GM12801 (cell line): ENCODE results near the gene FRRS1L.

ENCODE experiments used
- TF ChIP-seq, protein P1 (sequence below): IDR thresholded peaks from one replicate; pipeline ENCODE4 v1.5.1; 2011; ENCODE audit warnings: control low read depth; ENCODE audit not compliant: insufficient read length; ENCODE audit errors: extremely low read depth

FRRS1L gene

DNA sequence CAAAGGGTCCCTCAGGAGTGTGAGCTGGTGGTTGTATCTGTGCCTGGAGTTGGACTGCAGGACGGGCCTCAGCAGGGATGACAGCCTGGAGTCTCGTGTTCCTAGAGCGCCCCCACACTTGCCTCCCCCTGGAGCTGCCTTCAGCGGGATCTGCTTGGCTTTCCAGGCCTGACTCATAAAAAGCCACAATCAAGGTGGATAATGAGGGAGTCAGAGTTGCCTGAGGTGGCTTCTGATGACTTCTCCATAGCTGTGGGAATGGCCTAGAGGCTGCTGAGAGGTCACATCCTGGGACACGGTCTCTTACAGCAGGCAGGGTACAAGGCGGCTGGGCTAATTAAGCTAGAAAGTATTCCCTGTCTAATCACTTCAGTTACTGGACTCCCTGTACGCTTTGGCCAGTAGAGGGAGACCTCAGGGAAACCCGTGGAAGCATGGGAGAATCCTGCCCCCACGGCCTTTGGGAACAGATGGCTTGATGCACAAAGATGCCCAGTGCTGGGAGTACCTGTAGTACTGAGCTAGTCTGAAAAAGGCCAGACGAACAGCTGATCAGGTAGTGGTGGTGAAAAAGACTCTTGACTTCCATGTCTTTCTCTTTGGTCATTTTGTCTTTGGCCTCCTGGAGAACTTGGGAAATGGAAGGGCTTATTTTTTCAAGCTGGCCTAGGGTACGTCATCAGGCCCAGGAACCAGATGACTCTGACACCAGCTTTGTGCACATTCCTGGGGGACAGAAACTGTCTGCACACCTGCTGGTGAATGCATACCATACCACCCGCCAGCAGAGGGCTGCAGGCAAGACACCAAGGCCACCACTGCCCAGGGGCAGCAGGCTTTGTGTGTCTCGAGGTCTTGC is 16.1 kb upstream of the FRRS1L start:
- TF ChIP-seq, protein P1, sequence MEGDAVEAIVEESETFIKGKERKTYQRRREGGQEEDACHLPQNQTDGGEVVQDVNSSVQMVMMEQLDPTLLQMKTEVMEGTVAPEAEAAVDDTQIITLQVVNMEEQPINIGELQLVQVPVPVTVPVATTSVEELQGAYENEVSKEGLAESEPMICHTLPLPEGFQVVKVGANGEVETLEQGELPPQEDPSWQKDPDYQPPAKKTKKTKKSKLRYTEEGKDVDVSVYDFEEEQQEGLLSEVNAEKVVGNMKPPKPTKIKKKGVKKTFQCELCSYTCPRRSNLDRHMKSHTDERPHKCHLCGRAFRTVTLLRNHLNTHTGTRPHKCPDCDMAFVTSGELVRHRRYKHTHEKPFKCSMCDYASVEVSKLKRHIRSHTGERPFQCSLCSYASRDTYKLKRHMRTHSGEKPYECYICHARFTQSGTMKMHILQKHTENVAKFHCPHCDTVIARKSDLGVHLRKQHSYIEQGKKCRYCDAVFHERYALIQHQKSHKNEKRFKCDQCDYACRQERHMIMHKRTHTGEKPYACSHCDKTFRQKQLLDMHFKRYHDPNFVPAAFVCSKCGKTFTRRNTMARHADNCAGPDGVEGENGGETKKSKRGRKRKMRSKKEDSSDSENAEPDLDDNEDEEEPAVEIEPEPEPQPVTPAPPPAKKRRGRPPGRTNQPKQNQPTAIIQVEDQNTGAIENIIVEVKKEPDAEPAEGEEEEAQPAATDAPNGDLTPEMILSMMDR = no peak

- TF ChIP-seq, protein P1 = no peak
Observed at GRCh38 chr9:109182550-109182939, 15.5 kb upstream of the FRRS1L start.

GRCh38 chr9:109181284-109181683 is 14.2 kb upstream of the FRRS1L start:
- TF ChIP-seq, protein P1 = no peak

DNA sequence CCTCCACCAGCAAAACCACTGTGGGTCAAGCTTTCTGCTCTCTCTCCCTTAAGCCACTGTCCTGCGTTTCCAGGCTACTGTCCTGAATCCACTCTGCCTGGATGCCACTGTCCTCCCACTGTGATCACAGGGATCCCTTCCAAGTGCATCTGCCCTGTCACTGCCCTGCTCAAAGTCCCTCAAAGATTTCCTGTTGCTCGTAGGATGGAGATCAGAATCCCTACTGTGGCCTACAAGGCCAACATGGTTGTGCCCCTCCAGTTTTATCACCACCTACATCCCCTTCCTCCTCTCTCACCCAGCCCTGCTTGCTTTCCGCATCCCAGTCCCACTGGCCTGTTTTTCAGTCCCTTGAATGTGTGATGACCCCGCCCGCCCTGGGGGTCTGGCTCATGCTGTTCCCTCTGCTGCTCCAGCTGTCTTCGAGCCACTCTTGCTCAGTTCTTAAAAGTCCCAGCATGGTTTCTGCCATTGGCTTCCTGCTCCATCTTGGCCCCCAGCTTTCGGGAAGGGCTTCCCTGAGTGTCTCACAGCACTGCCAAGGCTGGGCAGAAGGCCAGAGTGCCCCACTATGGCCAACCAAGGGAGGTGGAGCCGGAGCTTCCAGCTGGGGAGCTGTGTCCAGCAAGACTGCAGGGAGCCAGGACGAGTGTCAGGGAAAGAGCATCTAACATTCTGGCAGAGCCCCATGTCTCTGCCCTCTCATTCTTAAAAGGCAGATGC is 12.9 kb upstream of the FRRS1L start:
- TF ChIP-seq, protein P1 = no peak

DNA sequence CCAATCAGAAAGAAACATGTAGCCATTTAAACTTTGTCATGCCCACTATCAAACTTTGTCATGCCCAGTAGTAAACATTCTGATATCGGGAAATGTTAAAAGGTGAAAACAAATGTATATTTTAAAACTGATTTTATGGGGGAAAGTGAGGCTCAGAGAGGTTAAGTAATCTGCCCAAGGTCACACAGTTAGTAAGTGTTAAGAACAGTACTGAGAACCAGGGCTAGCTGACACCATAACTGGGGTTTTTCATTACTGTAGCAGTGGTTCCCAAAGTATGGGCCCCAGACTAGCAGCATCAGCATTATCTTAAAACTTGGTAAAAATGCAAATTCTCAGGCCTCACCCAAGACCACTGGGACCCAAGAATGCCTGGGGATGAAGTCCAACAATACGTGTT is 9.9 kb upstream of the FRRS1L start:
- TF ChIP-seq, protein P1 = no peak

GRCh38 chr9:109176386-109176785 is 9.3 kb upstream of the FRRS1L start:
- TF ChIP-seq, protein P1 = no peak

GRCh38 chr9:109172935-109173334 is 5.9 kb upstream of the FRRS1L start:
- TF ChIP-seq, protein P1 = no peak
